WTC11 (cell line): ENCODE data around the gene HECTD4. TPM values are rescaled to one million over a fixed set of nuclear protein-coding genes. Genes with fewer than 3 reads are reported as not detected.

Source experiments
- ATAC-seq: fragments of 200-7000 bp; cut with Tn5 transposase; 2 replicates; pipeline ENCODE4 v1.10.0; 2021; ENCODE audit warnings: mild to moderate bottlenecking, moderate library complexity
- CTCF ChIA-PET: fragments of 300-600 bp; sonication (Branson Sonifier 250); formaldehyde crosslinking; loops from one replicate; lab custom pipeline; 2021; ENCODE audit warnings: antibody characterized with exemption; lab: Charles Lee
- POLR2A ChIA-PET: fragments of 350-600 bp; sonication (Branson Sonifier 250); formaldehyde crosslinking; loops from one replicate; lab custom pipeline; 2021; ENCODE audit warnings: antibody characterized with exemption; lab: Charles Lee
- DNase-seq: peaks from one replicate; pipeline ENCODE4 v3.0.0; 2021; ENCODE audit warnings: low spot score
- H3K27ac Mint-ChIP-seq: 2 replicates; pipeline ENCODE4 v1.8.0; 2021; ENCODE audit warnings: mixed read lengths
- H3K27me3 Mint-ChIP-seq: 2 replicates; pipeline ENCODE4 v1.8.0; 2021; ENCODE audit warnings: low read depth, mild to moderate bottlenecking, moderate library complexity, mixed read lengths
- H3K36me3 Mint-ChIP-seq: 2 replicates; pipeline ENCODE4 v1.8.0; 2021; ENCODE audit warnings: mixed read lengths
- H3K4me1 Mint-ChIP-seq: 2 replicates; pipeline ENCODE4 v1.8.0; 2022; ENCODE audit warnings: mixed read lengths
- H3K4me3 Mint-ChIP-seq: 2 replicates; pipeline ENCODE4 v1.8.0; 2021; ENCODE audit warnings: mild to moderate bottlenecking, moderate library complexity, mixed read lengths
- H3K9me3 Mint-ChIP-seq: 2 replicates; pipeline ENCODE4 v1.8.0; 2021; ENCODE audit warnings: mixed read lengths
- ATF2 ChIP-seq: sonication (generic); formaldehyde crosslinking; IDR thresholded peaks from 2 replicates; pipeline ENCODE4 v1.8.1; 2022; ENCODE audit warnings: low read depth, missing genetic modification reagents, borderline replicate concordance
- CREM ChIP-seq: sonication (generic); formaldehyde crosslinking; IDR thresholded peaks from 2 replicates; pipeline ENCODE4 v1.8.1; 2022; ENCODE audit warnings: mild to moderate bottlenecking, missing genetic modification reagents, moderate library complexity
- FOXJ3 ChIP-seq: sonication (generic); formaldehyde crosslinking; IDR thresholded peaks from 2 replicates; pipeline ENCODE4 v1.9.0; 2021; ENCODE audit warnings: missing genetic modification reagents, mild to moderate bottlenecking, borderline replicate concordance
- FOXP1 ChIP-seq: sonication (generic); formaldehyde crosslinking; IDR thresholded peaks from 2 replicates; pipeline ENCODE4 v1.8.0; 2022; ENCODE audit warnings: missing genetic modification reagents, mild to moderate bottlenecking, moderate library complexity, borderline replicate concordance
- GTF2I ChIP-seq: fragments of 250-450 bp; sonication (Bioruptor Pico); conservative IDR thresholded peaks from 2 replicates; pipeline ENCODE4 v1.4.0; 2021; ENCODE audit warnings: mild to moderate bottlenecking
- MAX ChIP-seq: sonication (generic); formaldehyde crosslinking; IDR thresholded peaks from 2 replicates; pipeline ENCODE4 v1.8.0; 2022; ENCODE audit warnings: mild to moderate bottlenecking, missing genetic modification reagents
- MYBL2 ChIP-seq: sonication (generic); formaldehyde crosslinking; IDR thresholded peaks from 2 replicates; pipeline ENCODE4 v1.8.1; 2023; ENCODE audit warnings: mild to moderate bottlenecking, moderate library complexity, missing genetic modification reagents
- NFATC4 ChIP-seq: fragments of 250-450 bp; sonication (Bioruptor Pico); IDR thresholded peaks from 2 replicates; pipeline ENCODE4 v1.9.0; 2021; ENCODE audit warnings: mild to moderate bottlenecking
- NFE2L1 ChIP-seq: sonication (generic); formaldehyde crosslinking; IDR thresholded peaks from 2 replicates; pipeline ENCODE4 v1.8.1; 2023; ENCODE audit warnings: missing genetic modification reagents
- SMAD3 ChIP-seq: sonication (generic); formaldehyde crosslinking; IDR thresholded peaks from 2 replicates; pipeline ENCODE4 v1.8.0; 2022; ENCODE audit warnings: missing genetic modification reagents, mild to moderate bottlenecking, borderline replicate concordance
- SMAD4 ChIP-seq: sonication (generic); formaldehyde crosslinking; IDR thresholded peaks from 2 replicates; pipeline ENCODE4 v1.8.0; 2022; ENCODE audit warnings: mild to moderate bottlenecking, missing genetic modification reagents
- TEAD4 ChIP-seq: sonication (generic); formaldehyde crosslinking; IDR thresholded peaks from 2 replicates; pipeline ENCODE4 v1.8.0; 2022; ENCODE audit warnings: mild to moderate bottlenecking, missing genetic modification reagents
- ZNF232 ChIP-seq: sonication (generic); formaldehyde crosslinking; IDR thresholded peaks from 2 replicates; pipeline ENCODE4 v1.8.0; 2022; ENCODE audit warnings: mild to moderate bottlenecking, missing genetic modification reagents
- ZNF512 ChIP-seq: sonication (generic); formaldehyde crosslinking; IDR thresholded peaks from 2 replicates; pipeline ENCODE4 v1.8.1; 2022; ENCODE audit warnings: missing genetic modification reagents, borderline replicate concordance
- total RNA-seq: library from RNA; stranded (reverse); gene quantifications from 3 replicates; pipeline ENCODE4 v1.2.3, GENCODE V29; 2021
- TF ChIP-seq, protein P1 (sequence below): fragments of 250-450 bp; sonication (Bioruptor Pico); IDR thresholded peaks from 2 replicates; pipeline ENCODE4 v1.8.0; 2021; ENCODE audit warnings: mild to moderate bottlenecking
- TF ChIP-seq, protein P2 (sequence below): fragments of 250-450 bp; sonication (Bioruptor Pico); IDR thresholded peaks from 2 replicates; pipeline ENCODE4 v1.9.0; 2021; ENCODE audit warnings: mild to moderate bottlenecking, borderline replicate concordance

Gene HECTD4
- total RNA-seq, 1 experiment from 2014 or later: 31.7 TPM

DNA sequence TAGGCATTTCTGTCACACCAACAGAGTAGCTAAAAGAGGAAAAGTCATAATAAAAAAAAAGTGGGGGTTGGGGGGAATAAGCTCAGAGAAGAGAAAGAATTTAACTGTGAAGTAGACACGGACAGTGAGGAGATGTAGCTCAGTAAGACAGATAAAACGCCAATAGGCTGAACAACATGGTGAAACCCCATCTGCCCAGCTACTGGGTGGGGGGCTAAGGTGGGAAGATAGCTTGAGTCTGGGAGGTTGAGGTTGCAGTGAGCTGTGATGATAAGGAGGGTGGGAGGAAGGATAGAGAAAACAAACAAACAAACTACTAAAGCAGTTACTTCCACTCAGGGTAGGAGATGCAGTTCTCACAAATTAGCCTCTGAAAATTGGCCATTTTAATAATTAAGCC, 25.0 kb downstream of the HECTD4 start:
- H3K27me3 Mint-ChIP-seq: no peaks in the 10 kb centered on the region
- ChIA-PET POLR2A (no interaction called here), CTCF (interaction anchor here (0.9 to 1.5 kb wide), 2 partner anchors 17 to 159 kb away, joined by 3 to 6 read pairs; no protein-coding TSS in a partner anchor)
- H3K27ac Mint-ChIP-seq: no peak overlapping the region
- TF ChIP-seq FOXJ3 (no peak), ZNF512 (CRISPR knock-in tag) (no peak), SMAD4 (no peak), ATF2 (CRISPR knock-in tag) (no peak), FOXP1 (CRISPR knock-in tag) (no peak), ZNF232 (CRISPR knock-in tag) (no peak), TEAD4 (no peak), MYBL2 (no peak), NFATC4 (CRISPR knock-in tag) (no peak)
- TF ChIP-seq, protein P1, sequence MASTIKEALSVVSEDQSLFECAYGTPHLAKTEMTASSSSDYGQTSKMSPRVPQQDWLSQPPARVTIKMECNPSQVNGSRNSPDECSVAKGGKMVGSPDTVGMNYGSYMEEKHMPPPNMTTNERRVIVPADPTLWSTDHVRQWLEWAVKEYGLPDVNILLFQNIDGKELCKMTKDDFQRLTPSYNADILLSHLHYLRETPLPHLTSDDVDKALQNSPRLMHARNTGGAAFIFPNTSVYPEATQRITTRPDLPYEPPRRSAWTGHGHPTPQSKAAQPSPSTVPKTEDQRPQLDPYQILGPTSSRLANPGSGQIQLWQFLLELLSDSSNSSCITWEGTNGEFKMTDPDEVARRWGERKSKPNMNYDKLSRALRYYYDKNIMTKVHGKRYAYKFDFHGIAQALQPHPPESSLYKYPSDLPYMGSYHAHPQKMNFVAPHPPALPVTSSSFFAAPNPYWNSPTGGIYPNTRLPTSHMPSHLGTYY (CRISPR knock-in tag): no peak
- TF ChIP-seq, protein P2, sequence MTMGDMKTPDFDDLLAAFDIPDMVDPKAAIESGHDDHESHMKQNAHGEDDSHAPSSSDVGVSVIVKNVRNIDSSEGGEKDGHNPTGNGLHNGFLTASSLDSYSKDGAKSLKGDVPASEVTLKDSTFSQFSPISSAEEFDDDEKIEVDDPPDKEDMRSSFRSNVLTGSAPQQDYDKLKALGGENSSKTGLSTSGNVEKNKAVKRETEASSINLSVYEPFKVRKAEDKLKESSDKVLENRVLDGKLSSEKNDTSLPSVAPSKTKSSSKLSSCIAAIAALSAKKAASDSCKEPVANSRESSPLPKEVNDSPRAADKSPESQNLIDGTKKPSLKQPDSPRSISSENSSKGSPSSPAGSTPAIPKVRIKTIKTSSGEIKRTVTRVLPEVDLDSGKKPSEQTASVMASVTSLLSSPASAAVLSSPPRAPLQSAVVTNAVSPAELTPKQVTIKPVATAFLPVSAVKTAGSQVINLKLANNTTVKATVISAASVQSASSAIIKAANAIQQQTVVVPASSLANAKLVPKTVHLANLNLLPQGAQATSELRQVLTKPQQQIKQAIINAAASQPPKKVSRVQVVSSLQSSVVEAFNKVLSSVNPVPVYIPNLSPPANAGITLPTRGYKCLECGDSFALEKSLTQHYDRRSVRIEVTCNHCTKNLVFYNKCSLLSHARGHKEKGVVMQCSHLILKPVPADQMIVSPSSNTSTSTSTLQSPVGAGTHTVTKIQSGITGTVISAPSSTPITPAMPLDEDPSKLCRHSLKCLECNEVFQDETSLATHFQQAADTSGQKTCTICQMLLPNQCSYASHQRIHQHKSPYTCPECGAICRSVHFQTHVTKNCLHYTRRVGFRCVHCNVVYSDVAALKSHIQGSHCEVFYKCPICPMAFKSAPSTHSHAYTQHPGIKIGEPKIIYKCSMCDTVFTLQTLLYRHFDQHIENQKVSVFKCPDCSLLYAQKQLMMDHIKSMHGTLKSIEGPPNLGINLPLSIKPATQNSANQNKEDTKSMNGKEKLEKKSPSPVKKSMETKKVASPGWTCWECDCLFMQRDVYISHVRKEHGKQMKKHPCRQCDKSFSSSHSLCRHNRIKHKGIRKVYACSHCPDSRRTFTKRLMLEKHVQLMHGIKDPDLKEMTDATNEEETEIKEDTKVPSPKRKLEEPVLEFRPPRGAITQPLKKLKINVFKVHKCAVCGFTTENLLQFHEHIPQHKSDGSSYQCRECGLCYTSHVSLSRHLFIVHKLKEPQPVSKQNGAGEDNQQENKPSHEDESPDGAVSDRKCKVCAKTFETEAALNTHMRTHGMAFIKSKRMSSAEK (CRISPR knock-in tag): no peak
- no peak for ATAC-seq
- no peaks in the 10 kb centered on the region for H3K36me3 Mint-ChIP-seq
- DNase-seq: no peak
- no peaks in the 10 kb centered on the region for H3K9me3 Mint-ChIP-seq
- H3K4me3 Mint-ChIP-seq: no peak overlapping the region
- H3K4me1 Mint-ChIP-seq: peaks cover 11% of the 10 kb centered on the region

DNA sequence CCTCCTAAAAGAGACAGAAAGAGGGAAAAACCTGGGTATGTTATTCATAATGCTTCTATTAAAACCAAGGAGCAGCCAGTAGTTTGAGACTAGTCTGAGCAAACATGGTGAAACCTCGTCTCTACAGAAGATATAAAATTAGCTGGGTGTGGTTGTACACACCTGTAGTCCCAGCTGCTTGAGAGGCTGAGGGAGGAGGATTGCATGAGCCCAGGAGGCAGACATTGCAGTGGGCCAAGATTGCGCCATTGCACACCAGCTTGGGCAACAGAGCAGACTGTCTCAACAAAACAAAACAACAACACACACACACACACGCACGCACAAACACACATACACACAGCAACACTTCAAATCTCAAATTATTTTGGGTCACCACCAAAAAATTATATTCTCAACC, 27.8 kb downstream of the HECTD4 start:
- Mint-ChIP-seq H3K4me3 (no peak overlapping the region), H3K4me1 (peaks cover 11% of the 10 kb centered on the region), H3K9me3 (no peaks in the 10 kb centered on the region), H3K36me3 (no peaks in the 10 kb centered on the region), H3K27me3 (no peaks in the 10 kb centered on the region), H3K27ac (no peak overlapping the region)
- TF ChIP-seq, protein P2 (CRISPR knock-in tag): no peak
- TF ChIP-seq FOXJ3 (no peak), GTF2I (no peak), NFE2L1 (CRISPR knock-in tag) (no peak), CREM (CRISPR knock-in tag) (no peak), SMAD3 (CRISPR knock-in tag) (no peak), MAX (CRISPR knock-in tag) (no peak)
- CTCF ChIA-PET: no interaction called here
- ATAC-seq (no peak), DNase-seq (no peak)
- POLR2A ChIA-PET: interaction anchor here (0.7 kb wide), 1 partner anchor 48 kb away, joined by 7 read pairs; no protein-coding TSS in a partner anchor
